ENCODE data around the gene DLGAP4. TPM values are rescaled to one million over a fixed set of nuclear protein-coding genes. Genes with fewer than 3 reads are reported as not detected.
"Not testable (repeated sequence)": the region's sequence is repeated elsewhere in the genome, so short reads cannot be mapped to it uniquely, and the experiment has no call there.

Gene DLGAP4
- polyA plus RNA-seq, 4 donors, result 24.3 to 37.9 (median 28.3) TPM

DNA sequence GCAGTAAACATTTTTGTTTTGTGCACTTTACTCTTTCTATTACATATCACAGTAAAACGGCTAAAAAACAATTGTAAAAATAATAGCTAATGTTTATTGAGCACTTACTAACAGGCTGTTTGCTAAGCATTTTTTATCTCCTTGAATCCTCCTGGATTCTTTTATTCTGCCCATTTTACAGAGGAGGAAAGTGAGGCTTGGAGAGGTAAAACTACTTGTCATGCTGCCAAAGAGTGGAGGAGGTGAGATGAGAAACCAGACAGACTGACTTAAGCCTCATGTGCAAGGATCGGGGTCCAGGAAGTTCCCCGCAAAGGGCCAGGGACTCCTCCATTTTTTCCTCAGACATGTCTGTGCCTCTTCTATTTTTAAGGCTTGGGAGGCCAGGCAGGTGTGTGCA, 63.6 kb downstream of the DLGAP4 start:
- no peak for DNase-seq
- H3K4me1 ChIP-seq (ENCODE audit: control insufficient read depth in 3 of 3, insufficient read depth in 2 of 3, low read depth in 1 of 3, low read length in 2 of 3), result no peaks in the 10 kb centered on the region
- no peaks in the 10 kb centered on the region for H3K9me3 ChIP-seq (ENCODE audit: control insufficient read depth in 2 of 2, insufficient read depth in 1 of 2, low read depth in 1 of 2, low read length in 1 of 2)
- H3K27me3 ChIP-seq (ENCODE audit: control insufficient read depth in 3 of 3, insufficient read depth in 3 of 3, low read length in 3 of 3), result peaks cover 0 to 3% (median 3%) of the 10 kb centered on the region in 3 donors
- H3K27ac ChIP-seq (ENCODE audit: low read depth in 1 of 3, low read length in 2 of 3), result no peak overlapping the region
- H3K4me3 ChIP-seq (ENCODE audit: low read depth in 1 of 3, low read length in 3 of 3), result no peak overlapping the region
- no peak for FAIRE-seq
- 69 to 77% (median 73%) methylated on average over 3 of the region's 3 CpGs for WGBS, 3 donors
- H3K36me3 ChIP-seq (ENCODE audit: control insufficient read depth in 3 of 3, insufficient read depth in 2 of 3, low read depth in 1 of 3, low read length in 3 of 3), result no peaks in the 10 kb centered on the region

DNA sequence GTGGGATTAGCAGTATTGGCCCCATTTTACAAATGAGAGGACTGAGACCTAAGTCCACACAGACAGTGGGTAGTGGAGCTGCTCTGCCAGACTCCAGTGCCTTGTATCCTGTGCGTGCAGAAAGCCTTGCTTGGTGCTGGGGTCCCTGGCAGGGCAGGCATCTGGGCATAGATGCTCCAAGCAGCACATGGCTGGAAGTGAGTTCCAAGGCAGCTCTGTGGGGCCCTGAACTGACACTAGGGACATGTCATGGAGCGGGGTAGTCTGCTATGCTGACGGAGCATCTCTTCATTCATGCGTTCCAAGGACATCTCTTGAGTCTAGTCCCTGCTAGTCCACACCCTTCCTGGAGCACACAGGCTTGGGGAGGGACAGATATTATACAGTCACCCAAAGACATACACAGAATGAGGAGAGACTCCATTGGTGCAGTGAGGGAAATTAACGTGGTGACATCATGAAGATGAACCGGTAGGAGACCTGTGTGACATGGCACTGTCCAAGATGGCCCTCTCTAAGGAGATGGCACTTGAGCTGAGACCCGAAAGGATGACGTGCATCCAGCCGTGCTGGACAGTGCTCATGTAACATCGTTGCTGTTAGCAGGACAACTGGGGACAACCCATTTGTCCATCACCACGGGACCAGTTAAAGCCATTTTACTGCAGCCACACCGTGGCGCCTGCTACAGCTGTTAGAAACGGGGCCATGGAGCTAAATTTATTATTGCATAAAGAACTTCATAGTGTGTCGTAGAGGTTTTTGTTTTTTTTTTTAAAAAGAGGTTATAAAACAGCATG, 65.1 kb downstream of the DLGAP4 start:
- FAIRE-seq (no peak), DNase-seq (no peak)
- H3K4me1 ChIP-seq (ENCODE audit: control insufficient read depth in 3 of 3, insufficient read depth in 2 of 3, low read depth in 1 of 3, low read length in 2 of 3), result no peaks in the 10 kb centered on the region
- WGBS, 3 donors, result 72 to 76% (median 74%) methylated on average over 15 of the region's 15 CpGs
- no peaks in the 10 kb centered on the region for H3K9me3 ChIP-seq (ENCODE audit: control insufficient read depth in 2 of 2, insufficient read depth in 1 of 2, low read depth in 1 of 2, low read length in 1 of 2)
- peaks cover 0 to 3% (median 3%) of the 10 kb centered on the region in 3 donors for H3K27me3 ChIP-seq (ENCODE audit: control insufficient read depth in 3 of 3, insufficient read depth in 3 of 3, low read length in 3 of 3)
- no peak overlapping the region for H3K27ac ChIP-seq (ENCODE audit: low read depth in 1 of 3, low read length in 2 of 3)
- no peak overlapping the region for H3K4me3 ChIP-seq (ENCODE audit: low read depth in 1 of 3, low read length in 3 of 3)
- H3K36me3 ChIP-seq (ENCODE audit: control insufficient read depth in 3 of 3, insufficient read depth in 2 of 3, low read depth in 1 of 3, low read length in 3 of 3), result no peaks in the 10 kb centered on the region

DNA sequence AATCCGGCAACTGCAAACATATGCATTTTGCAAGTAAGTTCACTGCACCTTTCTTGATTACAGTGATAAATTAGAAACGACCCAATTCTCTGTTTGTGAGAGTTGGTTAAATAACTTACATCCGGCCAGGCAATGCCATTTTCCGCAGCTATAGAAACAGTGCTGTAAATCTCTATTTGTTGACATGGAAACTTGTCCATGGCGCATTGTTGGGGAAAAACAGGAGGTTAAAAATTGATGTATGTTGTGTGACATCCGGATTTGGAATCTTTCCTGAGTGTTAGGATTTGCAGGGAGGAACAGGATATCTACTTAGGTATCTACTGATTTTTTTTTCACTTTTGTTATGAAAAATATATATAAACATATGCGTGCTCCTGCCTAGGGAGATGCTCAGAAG, 66.5 kb downstream of the DLGAP4 start:
- FAIRE-seq, result no peak
- no peaks in the 10 kb centered on the region for H3K9me3 ChIP-seq (ENCODE audit: control insufficient read depth in 2 of 2, insufficient read depth in 1 of 2, low read depth in 1 of 2, low read length in 1 of 2)
- DNase-seq, result no peak
- H3K36me3 ChIP-seq (ENCODE audit: control insufficient read depth in 3 of 3, insufficient read depth in 2 of 3, low read depth in 1 of 3, low read length in 3 of 3), result no peaks in the 10 kb centered on the region
- no peak overlapping the region for H3K27ac ChIP-seq (ENCODE audit: low read depth in 1 of 3, low read length in 2 of 3)
- 55 to 57% (median 57%) methylated on average over 7 of the region's 7 CpGs for WGBS, 3 donors
- no peak overlapping the region for H3K4me3 ChIP-seq (ENCODE audit: low read depth in 1 of 3, low read length in 3 of 3)
- H3K27me3 ChIP-seq (ENCODE audit: control insufficient read depth in 3 of 3, insufficient read depth in 3 of 3, low read length in 3 of 3), result peaks cover 0 to 3% (median 0%) of the 10 kb centered on the region in 3 donors
- no peaks in the 10 kb centered on the region for H3K4me1 ChIP-seq (ENCODE audit: control insufficient read depth in 3 of 3, insufficient read depth in 2 of 3, low read depth in 1 of 3, low read length in 2 of 3)

DNA sequence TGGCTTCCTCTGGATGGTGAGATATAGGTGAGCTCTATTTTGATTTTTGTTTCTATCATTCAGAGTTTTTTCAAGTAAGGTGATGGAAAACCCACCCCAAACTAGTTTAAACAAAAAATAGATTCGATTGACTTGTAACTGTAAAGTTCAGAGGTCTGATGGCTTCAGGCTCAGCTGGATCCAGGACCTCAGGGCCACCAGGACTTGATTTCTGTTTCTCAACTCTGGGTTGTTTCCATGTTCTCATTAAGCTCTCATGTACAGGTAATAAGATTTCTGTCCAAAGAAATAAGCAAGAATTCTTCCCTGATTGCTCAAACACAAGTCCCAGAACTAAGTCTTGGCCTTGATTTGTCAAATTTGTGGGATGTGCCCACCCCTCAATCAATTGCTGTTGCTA, 67.0 kb downstream of the DLGAP4 start:
- Histone ChIP-seq H3K36me3 (ENCODE audit: control insufficient read depth in 3 of 3, insufficient read depth in 2 of 3, low read depth in 1 of 3, low read length in 3 of 3) (no peaks in the 10 kb centered on the region), H3K4me1 (ENCODE audit: control insufficient read depth in 3 of 3, insufficient read depth in 2 of 3, low read depth in 1 of 3, low read length in 2 of 3) (no peaks in the 10 kb centered on the region), H3K4me3 (ENCODE audit: low read depth in 1 of 3, low read length in 3 of 3) (no peak overlapping the region), H3K9me3 (ENCODE audit: control insufficient read depth in 2 of 2, insufficient read depth in 1 of 2, low read depth in 1 of 2, low read length in 1 of 2) (no peaks in the 10 kb centered on the region), H3K27me3 (ENCODE audit: control insufficient read depth in 3 of 3, insufficient read depth in 3 of 3, low read length in 3 of 3) (peaks cover 0 to 3% (median 0%) of the 10 kb centered on the region in 3 donors), H3K27ac (ENCODE audit: low read depth in 1 of 3, low read length in 2 of 3) (no peak overlapping the region)
- DNase-seq (no peak), FAIRE-seq (no peak)
- WGBS, 3 donors, result 53 to 62% (median 60%) methylated on average over 1 of the region's 1 CpG

DNA sequence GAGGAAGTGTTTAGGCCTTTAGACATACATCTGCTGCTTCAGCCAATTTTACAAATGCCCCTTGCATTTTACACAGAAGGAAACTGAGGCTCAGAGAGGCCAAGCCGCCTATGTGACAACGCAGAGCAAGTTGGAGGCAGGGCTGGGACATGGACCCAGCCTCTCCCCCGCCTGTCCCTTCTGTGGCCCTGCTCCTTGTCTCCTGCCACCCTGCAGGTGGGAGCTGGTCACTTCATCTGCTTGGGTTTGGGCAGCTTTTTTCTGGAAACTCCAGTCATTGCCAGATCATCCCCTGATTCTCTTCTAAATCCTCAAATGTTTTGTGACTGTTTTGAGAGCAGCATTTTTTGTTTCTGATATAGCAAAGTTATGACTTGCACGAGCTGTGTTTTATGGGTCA, 68.9 kb downstream of the DLGAP4 start:
- Histone ChIP-seq H3K4me3 (ENCODE audit: low read depth in 1 of 3, low read length in 3 of 3) (no peak overlapping the region), H3K27me3 (ENCODE audit: control insufficient read depth in 3 of 3, insufficient read depth in 3 of 3, low read length in 3 of 3) (peaks cover 0 to 3% (median 0%) of the 10 kb centered on the region in 3 donors), H3K36me3 (ENCODE audit: control insufficient read depth in 3 of 3, insufficient read depth in 2 of 3, low read depth in 1 of 3, low read length in 3 of 3) (no peaks in the 10 kb centered on the region), H3K4me1 (ENCODE audit: control insufficient read depth in 3 of 3, insufficient read depth in 2 of 3, low read depth in 1 of 3, low read length in 2 of 3) (no peaks in the 10 kb centered on the region), H3K9me3 (ENCODE audit: control insufficient read depth in 2 of 2, insufficient read depth in 1 of 2, low read depth in 1 of 2, low read length in 1 of 2) (no peaks in the 10 kb centered on the region), H3K27ac (ENCODE audit: low read depth in 1 of 3, low read length in 2 of 3) (no peak overlapping the region)
- no peak for DNase-seq
- FAIRE-seq, result no peak
- WGBS, 3 donors, result 69 to 72% (median 70%) methylated on average over 4 of the region's 4 CpGs

DNA sequence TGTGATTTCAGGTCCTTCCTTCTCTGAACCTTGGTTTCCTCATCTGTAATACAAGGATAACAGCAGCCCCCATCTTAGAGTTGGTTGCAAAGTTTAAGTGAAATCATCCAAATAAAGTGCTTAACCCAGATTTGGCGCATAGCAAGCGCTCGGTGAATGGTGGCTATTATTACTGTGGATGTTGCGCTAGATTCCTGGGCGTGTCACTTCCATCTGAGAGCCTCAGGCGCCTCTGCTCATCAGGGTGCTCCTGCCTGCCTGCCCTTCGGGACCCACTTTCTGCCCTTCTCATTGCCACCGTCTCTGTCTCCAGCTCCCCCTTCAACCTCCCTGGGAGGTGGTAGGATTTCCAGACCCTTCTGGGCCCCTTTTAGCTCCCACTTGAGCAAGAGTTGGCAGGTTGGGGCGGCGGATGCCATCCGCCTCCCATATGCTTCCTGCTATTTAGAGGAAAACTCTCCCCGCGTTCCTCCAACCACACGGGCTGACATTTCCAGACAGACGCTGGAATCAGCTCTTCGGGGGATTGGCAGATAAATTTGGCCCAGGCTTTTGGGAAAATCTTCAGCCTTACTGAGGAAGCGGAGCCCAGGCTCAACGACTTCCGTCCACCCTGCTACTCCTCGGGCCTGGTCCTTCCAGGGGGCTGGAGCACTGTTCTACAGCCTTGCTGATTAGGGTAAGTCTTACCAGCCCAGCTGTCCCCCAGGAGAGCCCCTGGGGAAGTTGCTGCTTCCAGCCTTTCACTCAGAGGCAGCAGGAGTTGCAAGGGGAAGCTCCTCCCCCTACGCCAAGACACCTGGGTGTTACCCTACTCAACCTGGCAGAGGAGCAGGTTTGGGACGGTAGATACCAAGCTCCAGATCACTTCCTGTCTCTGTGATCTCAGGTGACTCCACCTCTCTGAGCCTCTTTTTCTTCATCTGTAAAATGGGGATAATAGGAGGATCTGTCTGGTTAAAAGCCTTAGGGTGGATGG, 71.5 kb downstream of the DLGAP4 start:
- peaks cover 0 to 3% (median 1%) of the 10 kb centered on the region in 3 donors for H3K27me3 ChIP-seq (ENCODE audit: control insufficient read depth in 3 of 3, insufficient read depth in 3 of 3, low read length in 3 of 3)
- 55 to 69% (median 67%) methylated on average over 22 of the region's 22 CpGs for WGBS, 3 donors

DNA sequence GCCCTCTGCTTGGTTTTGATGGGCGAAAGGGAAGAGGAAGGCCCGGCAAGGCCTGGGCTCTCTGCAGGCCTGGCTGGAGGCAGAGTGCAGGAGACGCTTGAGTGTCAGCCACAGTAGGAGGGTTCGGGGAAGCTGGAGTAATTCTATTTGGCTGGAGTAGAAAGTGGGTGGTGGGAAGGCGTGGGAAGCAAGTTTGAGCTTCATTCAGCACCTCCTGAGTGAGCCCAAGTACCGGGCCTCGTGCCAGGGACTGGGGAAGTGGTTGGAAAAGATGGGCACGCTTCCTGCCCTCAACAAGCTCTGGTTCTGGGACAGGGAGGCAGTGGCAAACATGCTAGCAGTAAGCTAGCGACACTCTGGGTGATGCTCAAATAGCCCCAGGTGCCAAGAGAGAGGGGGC, 72.5 kb downstream of the DLGAP4 start:
- H3K27ac ChIP-seq (ENCODE audit: low read depth in 1 of 3, low read length in 2 of 3), result no peak overlapping the region
- H3K4me1 ChIP-seq (ENCODE audit: control insufficient read depth in 3 of 3, insufficient read depth in 2 of 3, low read depth in 1 of 3, low read length in 2 of 3), result no peaks in the 10 kb centered on the region
- no peak for FAIRE-seq
- H3K27me3 ChIP-seq (ENCODE audit: control insufficient read depth in 3 of 3, insufficient read depth in 3 of 3, low read length in 3 of 3), result peaks cover 0 to 3% (median 1%) of the 10 kb centered on the region in 3 donors
- WGBS, 3 donors, result 66 to 73% (median 72%) methylated on average over 9 of the region's 9 CpGs
- H3K4me3 ChIP-seq (ENCODE audit: low read depth in 1 of 3, low read length in 3 of 3), result no peak overlapping the region
- H3K9me3 ChIP-seq (ENCODE audit: control insufficient read depth in 2 of 2, insufficient read depth in 1 of 2, low read depth in 1 of 2, low read length in 1 of 2), result no peaks in the 10 kb centered on the region
- H3K36me3 ChIP-seq (ENCODE audit: control insufficient read depth in 3 of 3, insufficient read depth in 2 of 3, low read depth in 1 of 3, low read length in 3 of 3), result no peaks in the 10 kb centered on the region
- no peak for DNase-seq

More for the DNA sequence above, 71.5 kb downstream of the DLGAP4 start:
- DNase-seq (no peak), FAIRE-seq (no peak)
- H3K4me3 ChIP-seq (ENCODE audit: low read depth in 1 of 3, low read length in 3 of 3), result no peak overlapping the region
- no peaks in the 10 kb centered on the region for H3K9me3 ChIP-seq (ENCODE audit: control insufficient read depth in 2 of 2, insufficient read depth in 1 of 2, low read depth in 1 of 2, low read length in 1 of 2)
- no peak overlapping the region for H3K27ac ChIP-seq (ENCODE audit: low read depth in 1 of 3, low read length in 2 of 3)
- H3K36me3 ChIP-seq (ENCODE audit: control insufficient read depth in 3 of 3, insufficient read depth in 2 of 3, low read depth in 1 of 3, low read length in 3 of 3), result no peaks in the 10 kb centered on the region
- no peaks in the 10 kb centered on the region for H3K4me1 ChIP-seq (ENCODE audit: control insufficient read depth in 3 of 3, insufficient read depth in 2 of 3, low read depth in 1 of 3, low read length in 2 of 3)

DNA sequence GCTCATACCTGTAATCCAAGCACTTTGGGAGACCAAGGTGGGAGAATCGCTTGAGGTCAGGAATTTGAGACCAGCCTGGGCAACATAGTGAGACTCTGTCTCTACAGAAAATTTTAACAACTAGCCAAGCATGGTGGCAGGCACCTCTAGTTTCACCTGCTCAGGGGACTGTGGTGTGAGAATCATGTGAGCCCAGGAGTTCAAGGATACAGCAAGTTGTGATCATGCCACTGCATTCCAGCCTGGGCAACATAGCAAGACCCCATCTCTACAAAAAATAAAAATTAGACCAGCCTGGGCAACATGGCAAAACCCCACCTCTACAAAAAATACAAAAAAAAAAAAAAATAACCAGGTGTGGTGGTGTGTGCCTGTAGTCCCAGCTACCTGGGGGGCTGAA, 73.8 kb downstream of the DLGAP4 start:
- FAIRE-seq, result not testable (repeated sequence)

More for the DNA sequence above, 73.8 kb downstream of the DLGAP4 start:
- not testable (repeated sequence) for H3K36me3 ChIP-seq (ENCODE audit: control insufficient read depth in 3 of 3, insufficient read depth in 2 of 3, low read depth in 1 of 3, low read length in 3 of 3); H3K27me3 ChIP-seq (ENCODE audit: control insufficient read depth in 3 of 3, insufficient read depth in 3 of 3, low read length in 3 of 3); H3K4me1 ChIP-seq (ENCODE audit: control insufficient read depth in 3 of 3, insufficient read depth in 2 of 3, low read depth in 1 of 3, low read length in 2 of 3); H3K4me3 ChIP-seq (ENCODE audit: low read depth in 1 of 3, low read length in 3 of 3); H3K9me3 ChIP-seq (ENCODE audit: control insufficient read depth in 2 of 2, insufficient read depth in 1 of 2, low read depth in 1 of 2, low read length in 1 of 2); DNase-seq; H3K27ac ChIP-seq (ENCODE audit: low read depth in 1 of 3, low read length in 2 of 3)
- WGBS, 3 donors, result 87 to 91% (median 88%) methylated on average over 1 of the region's 1 CpG
